ENCODE results near the gene PTPRN2.

The PTPRN2 gene

DNA sequence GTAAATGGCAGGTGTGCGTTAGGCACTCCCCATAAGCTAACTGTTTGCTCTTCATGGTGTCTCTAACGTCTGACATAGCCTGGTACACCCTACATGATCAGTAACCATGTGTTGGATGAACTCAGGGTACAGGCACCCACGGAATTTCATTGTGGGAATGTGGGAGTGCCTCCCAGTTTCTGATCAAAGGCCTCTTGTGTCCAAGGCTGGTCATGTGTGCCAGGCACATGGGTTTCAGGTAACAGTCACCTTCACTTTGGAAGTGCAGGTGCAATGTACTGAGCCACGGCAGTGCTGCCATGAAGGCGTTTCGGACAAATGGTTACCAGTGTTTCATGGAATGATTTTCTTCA is 952.5 kb downstream of the PTPRN2 start:
- DNase-seq = no peak

DNA sequence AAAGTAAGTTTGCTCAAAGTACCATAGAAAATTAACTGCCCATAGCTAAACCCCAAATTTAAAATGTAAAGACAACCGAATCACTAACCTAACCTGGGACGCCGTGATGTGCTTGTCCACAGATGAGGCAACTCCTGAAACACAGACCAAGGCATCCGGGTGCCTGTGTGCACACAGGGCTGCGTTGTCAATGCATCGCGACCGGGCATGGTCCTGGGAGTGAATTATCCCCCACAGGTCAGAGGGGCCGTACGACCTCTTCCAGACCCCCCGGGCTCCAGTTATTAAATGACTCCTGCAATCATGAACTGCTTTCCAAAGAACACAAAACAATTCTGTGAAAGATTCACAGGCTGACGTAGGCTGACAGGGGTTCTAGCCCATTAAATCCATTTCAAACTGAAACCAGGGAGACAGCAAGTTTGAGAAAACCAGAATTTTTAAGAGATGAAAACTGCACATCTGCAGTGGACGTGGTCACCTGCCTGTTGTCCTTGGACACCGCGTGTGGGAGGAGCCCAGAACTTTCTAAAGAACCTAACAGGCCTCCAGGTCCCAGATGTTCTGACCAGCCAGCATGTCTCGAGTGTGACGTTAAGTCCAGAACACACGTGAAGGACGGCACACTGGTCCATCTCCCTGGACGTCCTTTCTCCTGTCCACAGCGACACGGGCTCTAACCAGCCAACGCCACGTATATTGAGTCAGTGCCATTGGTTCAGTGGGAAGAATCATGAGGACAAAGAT is 953.0 kb downstream of the PTPRN2 start:
- no peak for DNase-seq

DNA sequence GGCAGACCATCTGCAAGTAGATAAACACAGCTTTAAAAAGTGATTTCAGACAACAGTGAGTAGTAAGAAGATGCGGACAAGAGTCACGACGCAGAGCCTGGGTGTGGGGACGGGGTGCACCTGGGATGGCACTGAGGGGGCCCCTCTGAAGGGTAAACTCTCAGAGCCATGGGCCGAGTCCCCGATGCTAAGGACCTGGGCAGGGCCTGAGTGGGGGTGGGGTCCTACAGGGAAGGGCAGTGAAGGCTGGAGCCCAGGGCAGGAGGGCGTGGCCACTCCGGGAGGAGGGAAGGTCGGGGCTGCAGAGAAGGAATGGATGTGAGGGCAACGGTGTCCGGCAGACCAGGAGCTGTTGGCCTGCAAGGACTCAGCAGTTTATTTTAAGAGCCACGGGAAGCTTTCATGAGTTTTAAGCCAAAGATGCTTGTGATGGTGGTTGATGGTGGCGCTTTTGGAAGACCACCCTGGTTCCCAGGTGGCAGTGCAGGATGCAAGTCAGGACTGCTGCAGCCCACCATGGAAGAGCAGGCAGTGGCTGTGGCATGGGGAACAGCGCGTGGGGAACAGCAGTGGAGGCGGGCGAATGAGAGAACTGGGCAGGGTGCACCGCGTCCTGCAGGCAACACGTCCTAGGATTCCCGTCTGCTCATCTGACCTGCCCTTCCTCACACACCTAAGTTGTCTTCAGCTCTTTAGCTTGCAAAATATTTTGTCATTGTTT is 954.0 kb downstream of the PTPRN2 start:
- no peak for DNase-seq

DNA sequence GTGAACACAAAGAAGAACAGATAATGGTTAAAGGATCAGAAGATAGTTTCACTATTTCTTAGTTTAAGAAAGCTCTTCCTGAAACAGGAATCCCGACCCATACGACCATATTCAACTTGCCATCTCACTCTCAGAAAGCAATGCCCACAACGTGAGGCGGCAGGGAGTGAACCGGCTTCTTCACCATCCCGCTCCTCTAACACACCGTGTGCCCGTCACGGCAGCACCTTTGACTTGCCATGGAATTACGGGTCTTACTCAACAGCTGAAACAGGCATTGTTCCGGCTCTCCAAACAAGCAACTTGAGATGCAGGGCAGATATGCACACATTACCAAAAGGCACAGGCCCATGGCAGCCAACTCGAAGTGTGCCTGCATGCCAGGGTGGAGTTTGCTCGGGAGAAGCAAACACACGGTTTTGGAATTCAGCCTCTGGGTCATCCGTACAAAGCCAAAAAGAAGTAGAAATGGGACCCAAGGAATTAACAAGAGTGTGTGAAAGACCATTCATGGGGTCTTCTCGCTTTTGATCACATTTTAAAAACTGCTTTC is 957.2 kb downstream of the PTPRN2 start:
- DNase-seq = no peak

DNA sequence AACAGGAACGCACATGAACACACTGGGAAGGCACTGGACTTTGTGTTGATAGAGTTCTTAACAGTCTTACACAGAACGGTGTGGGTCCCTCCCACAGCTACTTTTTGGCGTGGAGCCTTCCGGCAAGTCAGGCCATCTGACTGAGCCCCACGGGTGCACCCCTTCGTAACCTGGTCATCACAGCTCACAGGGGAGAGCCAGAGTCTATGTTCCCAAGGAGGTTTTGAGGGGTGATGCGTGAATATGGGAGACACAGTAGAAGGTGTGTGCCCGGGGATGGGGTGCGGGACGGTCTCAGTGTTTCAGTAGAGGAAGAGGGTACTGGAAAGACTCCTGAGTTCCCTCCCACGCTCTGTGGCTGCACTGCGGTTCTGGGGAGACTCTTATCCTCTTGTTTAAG is 959.2 kb downstream of the PTPRN2 start:
- no peak for DNase-seq

DNA sequence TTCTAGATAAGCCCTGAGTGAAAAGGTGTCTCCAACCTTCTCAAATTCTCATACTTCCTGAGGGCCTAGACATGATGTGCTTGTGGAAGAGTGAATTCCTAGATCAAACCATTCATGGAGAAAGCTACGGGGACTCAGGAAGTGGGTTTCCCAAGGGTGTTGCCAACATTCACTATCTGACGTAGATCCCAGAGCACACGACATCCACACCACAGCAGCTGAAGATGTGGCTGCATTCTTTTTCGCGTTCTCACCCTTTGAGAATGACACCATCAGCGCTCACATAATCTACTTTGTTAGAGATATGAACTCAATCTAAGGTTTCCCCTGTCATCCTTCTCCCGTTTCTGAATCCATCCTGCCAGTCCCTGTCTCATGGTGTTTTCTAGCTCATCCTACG is 960.0 kb downstream of the PTPRN2 start:
- no peak for DNase-seq

DNA sequence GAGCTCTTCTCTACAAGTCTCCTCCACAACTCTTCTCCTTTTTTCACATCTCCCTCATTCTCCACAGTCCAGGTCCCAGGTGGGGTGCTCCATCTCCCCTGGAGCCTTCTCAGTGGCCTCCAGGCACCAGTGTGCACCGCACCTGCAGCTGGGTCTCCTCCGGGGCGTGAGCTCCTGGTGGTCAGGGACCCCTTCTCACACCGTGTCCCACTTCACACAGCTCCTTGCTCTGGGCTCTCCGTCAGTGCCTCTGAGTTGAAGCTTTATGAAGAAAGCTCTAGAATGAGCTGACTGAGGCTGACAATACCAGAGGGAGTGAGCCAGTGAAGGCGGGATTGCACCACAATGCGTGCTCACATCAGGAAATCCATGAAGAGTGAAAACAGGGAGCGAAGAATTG is 960.6 kb downstream of the PTPRN2 start:
- no peak for DNase-seq

DNA sequence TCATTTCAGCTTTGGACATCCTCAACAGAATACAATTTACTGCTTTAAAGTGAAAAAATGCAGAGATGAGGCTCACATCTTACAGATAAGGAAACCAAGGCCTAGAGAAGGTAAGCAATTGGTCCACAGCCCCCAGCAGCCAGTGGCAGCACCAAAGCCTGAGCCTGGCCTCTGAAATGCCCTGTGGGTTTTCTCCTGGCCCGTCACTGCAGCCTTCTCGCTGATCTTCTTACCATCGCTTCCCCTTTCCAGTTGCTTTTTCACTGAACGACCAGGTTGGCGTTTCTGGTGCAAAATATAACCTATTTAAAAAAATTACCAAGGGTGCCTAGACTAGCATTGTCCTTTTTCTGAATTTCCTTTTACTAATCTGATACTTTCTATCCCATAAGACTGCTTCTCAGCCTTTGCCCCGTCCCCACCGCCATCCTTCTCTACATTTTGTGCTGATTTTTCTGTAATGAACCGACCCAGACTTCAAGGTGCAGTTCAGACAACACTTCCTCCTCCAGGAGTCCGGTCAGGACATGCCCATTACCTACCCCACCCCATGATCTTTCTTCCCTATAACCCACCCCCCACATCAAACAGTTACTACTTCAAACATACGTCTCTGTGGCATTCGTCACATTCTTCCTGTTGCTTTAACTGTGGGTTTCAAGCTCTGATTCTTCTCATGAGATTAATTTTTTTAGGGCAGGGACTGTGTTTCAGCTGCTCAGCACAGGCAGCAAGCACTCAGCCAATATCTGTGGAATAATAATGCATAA is 961.5 kb downstream of the PTPRN2 start:
- no peak for DNase-seq

DNA sequence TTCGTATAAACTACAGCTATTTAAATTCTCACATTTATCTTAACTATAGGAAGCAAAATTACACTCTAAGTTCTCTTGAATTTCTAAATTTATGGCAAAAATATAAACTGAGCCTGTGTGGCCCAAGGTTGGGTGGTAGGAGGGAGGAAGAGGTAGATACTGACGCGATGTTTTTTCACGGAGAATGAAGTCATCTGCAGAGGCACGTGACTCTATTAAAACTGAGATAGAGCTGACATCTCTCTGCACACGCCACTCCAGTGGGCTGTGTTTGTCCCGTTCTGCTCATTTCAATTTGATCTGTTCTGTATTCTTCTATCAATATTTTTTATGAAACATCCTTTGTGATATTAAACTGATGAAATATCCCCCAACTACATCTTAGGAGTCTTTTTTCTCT is 964.1 kb downstream of the PTPRN2 start:
- no peak for DNase-seq

DNA sequence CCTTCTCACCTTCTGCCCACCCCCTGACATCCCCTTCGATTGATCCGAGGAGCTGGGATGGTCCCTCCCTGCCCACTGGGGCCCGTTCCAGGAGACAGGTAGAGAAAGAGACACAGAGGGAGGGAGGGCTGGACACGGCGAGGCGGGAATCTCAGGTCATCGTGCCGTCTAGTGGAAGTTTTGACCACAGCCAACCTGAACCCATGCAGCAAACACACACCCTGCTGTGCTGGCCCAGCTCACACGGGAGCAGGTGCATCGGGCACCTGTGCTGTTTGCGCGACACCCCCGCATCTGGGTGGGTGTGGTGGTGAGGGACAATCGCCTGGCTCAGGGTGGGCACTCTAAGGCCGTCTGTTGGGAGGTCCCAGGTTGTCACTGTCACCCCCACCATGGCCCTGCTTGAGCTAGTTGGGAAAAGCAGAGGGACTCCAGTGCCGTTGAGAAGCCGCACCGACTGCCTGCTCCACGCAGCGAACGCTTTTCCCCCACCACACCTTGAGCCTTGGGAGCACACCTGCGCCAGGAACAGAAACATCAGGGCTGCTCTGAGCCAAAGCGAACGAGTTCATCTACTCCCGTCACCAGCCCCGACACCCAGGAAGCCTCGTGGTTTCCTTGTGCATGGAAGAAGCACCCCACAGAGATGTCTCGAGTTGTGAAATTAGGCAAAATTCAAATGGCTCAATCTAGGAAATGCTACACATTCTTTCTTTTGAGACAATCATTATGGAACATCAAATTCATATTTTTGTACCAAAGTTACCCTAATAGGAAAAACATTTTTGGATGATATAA is 965.0 kb downstream of the PTPRN2 start:
- DNase-seq = no peak

DNA sequence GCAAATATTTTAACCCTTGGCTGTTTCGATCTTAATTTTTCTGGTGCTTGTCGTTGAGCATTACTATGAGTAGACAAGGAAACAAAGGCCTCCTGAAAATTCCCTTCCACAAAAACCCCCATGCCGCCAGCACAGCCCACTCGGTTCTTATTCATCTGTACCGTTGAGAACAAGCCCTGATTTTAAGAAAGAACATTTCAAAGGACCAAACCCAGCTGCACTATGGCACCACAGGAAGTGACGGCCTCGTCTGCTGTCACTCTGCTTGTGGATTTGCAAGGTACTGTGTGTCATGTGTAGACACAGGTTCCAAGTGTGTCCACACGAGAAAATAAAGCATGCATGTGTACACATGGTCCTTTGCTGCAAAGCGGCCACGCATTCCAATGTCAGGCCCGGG is 965.6 kb downstream of the PTPRN2 start:
- DNase-seq = no peak

DNA sequence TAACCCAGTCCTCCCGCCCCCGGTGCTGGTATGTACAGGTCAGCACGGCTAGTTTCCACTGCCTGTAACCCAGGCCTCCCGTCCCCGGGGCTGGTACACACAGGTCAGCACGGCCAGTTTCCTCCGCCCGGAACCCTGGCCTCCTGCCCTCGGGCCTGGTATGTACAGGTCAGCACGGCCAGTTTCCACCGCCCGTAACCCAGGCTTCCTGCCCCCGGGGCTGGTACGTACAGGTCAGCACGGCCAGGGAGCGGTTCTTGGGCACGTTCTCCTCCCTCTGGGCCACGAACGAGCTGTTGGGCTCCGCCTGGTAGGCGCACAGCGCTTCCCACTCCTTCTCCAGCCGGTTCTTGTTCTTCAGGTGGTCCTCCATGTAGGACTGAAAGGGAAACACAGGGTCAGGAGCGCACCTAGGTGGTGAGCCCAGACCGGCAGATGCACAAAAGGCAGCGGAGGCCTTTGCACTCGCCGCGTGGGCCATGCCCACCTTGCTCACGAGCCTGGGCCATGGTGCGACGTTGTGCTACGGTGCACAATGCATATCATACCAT is 966.4 kb downstream of the PTPRN2 start:
- DNase-seq = no peak

DNA sequence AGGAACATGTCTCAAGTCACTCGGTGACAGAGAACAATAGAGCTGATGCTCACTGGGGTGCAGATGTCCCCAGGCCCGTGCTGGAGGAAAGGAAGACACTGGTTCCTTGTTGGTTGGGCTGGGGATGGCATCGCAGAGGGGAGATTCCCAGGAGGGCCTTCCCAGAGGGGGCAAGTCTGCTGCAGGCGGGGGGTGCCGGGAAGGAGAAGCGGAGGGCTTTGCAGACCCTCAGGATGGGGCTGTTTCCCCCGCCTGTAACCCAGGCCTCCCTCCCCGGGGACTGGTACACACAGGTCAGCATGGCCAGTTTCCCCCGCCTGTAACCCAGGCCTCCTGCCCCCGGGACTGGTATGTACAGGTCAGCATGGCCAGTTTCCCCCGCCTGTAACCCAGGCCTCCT is 967.0 kb downstream of the PTPRN2 start:
- no peak for DNase-seq

DNA sequence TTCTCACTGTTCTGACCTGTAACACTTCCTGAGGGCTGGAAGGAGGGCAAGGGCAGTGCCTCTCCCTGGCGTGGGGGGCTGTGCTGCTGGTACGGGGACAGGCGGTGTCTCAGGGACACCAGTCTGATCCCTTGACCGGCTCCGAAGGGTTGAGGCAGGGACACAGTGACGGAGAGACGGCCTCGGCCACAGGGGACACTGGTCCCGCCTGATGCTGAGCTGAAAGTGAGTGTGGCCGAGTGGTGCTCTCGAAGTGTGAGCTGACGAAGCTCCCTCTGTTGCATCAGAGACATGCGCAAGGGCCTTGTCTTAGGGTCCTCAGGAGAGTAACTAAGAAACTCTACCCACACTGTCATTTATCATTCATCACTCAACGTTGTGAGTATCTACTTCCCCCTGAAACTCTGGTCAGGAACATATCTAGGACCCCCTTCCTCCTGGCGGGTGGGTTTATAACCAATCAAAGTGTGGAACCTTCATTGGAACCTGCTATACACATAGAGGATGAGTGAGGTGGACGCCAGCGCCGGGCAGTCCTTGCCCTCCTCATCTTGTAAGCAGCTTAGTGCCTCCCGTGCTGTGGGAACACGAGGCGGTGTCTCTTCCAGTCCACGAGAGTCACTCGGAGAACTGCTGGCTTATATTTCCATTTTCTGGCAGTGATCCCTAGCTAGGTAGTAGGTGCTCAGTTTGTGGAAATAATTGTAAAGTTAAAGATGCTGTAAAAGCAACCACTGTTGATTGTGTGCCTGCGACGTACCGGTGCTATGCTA is 967.7 kb downstream of the PTPRN2 start:
- DNase-seq = no peak

DNA sequence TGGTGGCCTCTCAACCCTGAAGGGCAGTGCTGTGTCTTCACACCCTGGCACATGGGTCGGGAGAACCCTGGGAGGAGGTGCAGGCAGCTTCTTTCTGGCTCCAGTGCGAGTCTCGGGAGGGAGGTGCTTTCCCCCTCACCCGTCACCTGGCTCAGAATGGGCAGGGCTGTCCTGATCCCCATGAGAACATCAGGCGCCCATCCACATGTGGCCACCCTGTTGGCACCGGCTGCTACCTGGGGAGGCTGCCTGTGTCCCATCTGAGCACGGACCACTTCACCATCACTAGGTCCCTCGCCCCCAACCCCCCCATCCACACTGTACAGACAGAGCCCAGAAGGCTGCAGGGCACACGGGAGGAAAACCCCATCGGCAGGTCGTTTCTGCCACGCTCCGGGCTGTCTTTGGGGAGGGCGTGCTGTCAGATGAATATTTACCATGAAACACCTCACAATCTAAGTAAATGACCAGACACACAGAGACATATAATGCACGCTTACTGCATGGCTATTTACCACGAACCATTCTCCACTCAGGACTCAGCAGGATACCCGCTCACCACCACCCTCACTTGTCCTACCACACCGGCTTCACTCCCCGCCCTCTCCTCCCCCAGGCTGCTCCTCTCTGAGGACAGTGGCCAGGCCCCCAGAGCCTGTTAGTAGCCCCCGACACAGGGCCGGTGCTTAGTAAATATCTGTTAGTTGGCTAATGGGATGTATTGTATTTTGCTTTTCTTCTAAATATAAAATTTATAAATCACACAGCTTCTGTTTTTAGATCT is 968.6 kb downstream of the PTPRN2 start:
- no peak for DNase-seq

DNA sequence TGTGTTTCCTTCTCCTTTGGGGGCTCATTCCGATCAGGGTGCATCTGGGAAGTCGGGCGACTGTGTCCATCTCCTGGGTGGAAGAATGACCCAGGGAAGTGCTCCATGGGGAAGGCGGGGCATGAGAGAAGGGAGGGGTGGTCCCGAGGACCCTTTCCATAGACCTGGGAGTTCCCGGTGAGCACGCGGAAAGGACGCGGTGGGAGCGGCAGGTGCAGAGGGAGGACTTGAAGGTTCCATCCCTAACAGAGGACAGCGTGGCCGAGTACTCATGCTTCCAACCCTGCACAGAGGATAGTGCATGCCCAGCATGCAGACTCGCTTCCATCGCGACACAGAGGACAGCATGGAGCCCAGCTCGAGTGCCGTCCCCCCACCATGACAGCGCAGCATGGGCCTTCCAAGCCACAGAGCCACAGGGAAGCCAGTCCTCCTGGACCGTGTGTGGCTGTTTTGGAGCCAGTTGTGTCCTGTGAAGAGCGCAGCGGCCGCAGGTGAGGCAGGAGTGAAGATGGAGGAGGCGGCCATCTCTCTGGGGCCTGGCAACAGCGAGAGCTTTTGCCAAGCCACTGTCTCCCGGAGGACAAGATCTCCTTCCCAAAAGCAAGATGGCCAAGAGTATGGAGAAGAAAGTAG is 969.4 kb downstream of the PTPRN2 start:
- no peak for DNase-seq

DNA sequence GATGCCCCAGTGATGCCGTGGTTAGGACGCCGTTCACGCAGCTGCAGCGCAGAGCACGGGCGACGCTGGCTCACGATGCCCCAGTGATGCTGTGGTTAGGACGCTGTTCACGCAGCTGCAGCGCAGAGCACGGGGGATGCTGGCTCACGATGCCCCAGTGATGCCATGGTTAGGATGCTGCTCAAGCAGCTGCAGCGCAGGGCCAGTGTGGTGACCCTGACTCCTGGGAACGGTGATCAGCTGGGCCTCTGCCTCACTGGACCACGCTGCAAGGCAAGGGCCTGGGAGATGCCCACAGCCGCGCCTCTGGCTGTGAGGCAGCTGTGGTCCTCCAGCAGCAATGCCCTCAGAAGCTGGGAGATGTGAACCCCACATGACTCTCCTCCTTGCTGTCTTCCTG is 970.2 kb downstream of the PTPRN2 start:
- no peak for DNase-seq

DNA sequence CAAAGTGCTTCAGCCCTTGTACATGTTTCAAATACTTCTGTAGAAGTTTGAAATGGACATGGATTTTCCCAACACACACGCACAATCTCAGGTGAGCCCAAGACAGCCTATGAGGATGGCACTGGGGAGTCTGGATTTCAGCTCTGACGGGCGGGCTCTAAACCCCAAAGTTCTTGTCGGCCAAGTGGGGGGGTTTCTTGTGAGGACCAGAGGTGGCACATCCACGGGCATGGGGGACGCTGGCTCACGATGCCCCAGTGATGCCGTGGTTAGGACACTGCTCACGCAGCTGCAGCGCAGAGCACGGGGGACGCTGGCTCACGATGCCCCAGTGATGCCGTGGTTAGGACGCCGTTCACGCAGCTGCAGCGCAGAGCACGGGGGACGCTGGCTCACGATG is 970.7 kb downstream of the PTPRN2 start:
- DNase-seq = no peak

DNA sequence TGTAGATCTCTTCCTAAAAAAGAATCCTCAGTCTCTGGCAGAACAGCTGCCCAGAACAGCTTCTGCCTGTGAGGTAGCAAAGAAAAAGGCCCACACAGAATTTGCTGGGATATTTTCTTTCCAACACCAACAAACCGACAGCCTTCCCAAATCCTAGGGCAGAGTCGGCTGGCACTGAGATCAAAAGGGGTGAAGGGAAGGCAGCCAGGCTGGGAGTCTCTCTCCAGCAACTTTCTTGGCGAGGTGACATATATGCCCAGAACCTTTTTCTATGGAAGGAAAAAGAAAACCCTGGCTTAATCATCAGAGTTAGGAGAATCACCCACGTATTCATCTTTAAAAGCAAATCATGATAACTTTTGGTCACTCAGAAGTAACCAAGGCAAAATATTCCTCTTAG is 971.2 kb downstream of the PTPRN2 start:
- no peak for DNase-seq

DNA sequence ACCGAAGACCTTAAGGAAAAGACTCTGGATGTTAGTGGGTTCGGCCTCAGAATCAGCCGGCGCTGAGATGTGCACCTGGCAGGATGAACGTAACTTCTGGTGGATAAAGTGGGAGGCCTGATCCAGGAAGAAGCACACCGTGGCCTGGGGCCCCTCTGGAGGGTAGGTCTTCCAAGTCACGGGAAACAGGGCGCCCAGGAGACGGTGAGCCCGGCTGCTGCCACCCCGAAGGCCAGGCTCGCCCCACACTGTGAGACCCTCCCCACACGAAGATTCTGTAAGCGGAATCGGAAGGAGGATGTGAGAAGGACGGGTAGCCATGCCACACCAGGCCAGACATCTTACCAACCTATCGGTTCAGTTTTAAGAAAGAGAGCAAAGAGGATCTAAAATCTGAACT is 971.8 kb downstream of the PTPRN2 start:
- no peak for DNase-seq

All from stimulated activated CD4-positive, alpha-beta T cell treated with anti-CD3 and anti-CD28 coated beads, Interleukin-4, amount 100 ng/mL, for 1 hour (primary cell).